Osteoblast (primary cell): ENCODE results near the gene PDZD8. TPM values are rescaled to one million over a fixed set of nuclear protein-coding genes. Genes with fewer than 3 reads are reported as not detected.
A peak's percentile ranks its signal among the peaks of the same experiment; 100 is the strongest.

Source experiments
- DNase-seq: peaks from one replicate; pipeline ENCODE4 v3.0.0; 2011; ENCODE audit warnings: low spot score, mixed read lengths; ENCODE audit not compliant: insufficient read length; ENCODE audit errors: missing footprints
- H2AFZ ChIP-seq: 2 replicates; pipeline ENCODE4 v1.6.0; 2011; ENCODE audit warnings: mild to moderate bottlenecking, low read length
- H3K27ac ChIP-seq: 2 replicates; pipeline ENCODE4 v1.5.1; 2011; ENCODE audit warnings: mild to moderate bottlenecking, low read depth, low read length, moderate library complexity
- H3K27me3 ChIP-seq: 2 replicates; pipeline ENCODE4 v1.6.0; 2012; ENCODE audit warnings: mild to moderate bottlenecking, control low read depth, inconsistent platforms, low read length, moderate library complexity; ENCODE audit not compliant: insufficient read depth
- H3K36me3 ChIP-seq: 2 replicates; pipeline ENCODE4 v1.5.1; 2011; ENCODE audit warnings: mild to moderate bottlenecking, low read length, control low read depth, moderate library complexity; ENCODE audit not compliant: insufficient read depth
- H3K4me1 ChIP-seq: 2 replicates; pipeline ENCODE4 v1.5.1; 2011; ENCODE audit warnings: mild to moderate bottlenecking, low read length, control low read depth, moderate library complexity; ENCODE audit not compliant: insufficient read depth
- H3K4me2 ChIP-seq: 2 replicates; pipeline ENCODE4 v1.6.0; 2011; ENCODE audit warnings: mild to moderate bottlenecking, low read length; ENCODE audit not compliant: insufficient read depth
- H3K4me3 ChIP-seq: fragments of 200-600 bp; sonication (generic); 3 replicates; pipeline ENCODE4 v1.5.1; 2012; ENCODE audit warnings: mild to moderate bottlenecking, low read length, inconsistent platforms; ENCODE audit not compliant: insufficient read depth
- H3K79me2 ChIP-seq: 2 replicates; pipeline ENCODE4 v1.6.0; 2012; ENCODE audit warnings: mild to moderate bottlenecking, low read length, control low read depth, inconsistent platforms; ENCODE audit not compliant: insufficient read depth
- H3K9me3 ChIP-seq: 2 replicates; pipeline ENCODE4 v1.5.1; 2011; ENCODE audit warnings: low read depth, low read length, control low read depth
- H4K20me1 ChIP-seq: 2 replicates; pipeline ENCODE4 v1.6.0; 2012; ENCODE audit warnings: mild to moderate bottlenecking, low read length, control low read depth; ENCODE audit not compliant: insufficient read depth
- CTCF ChIP-seq: IDR thresholded peaks from 2 replicates; pipeline ENCODE4 v1.5.1; 2011; ENCODE audit warnings: mild to moderate bottlenecking, low read depth, low read length, moderate library complexity; ENCODE audit errors: extremely low read depth
- total RNA-seq: library from RNA; depleted of rRNA; stranded (reverse); fragments of >200 nt; gene quantifications from 2 replicates; pipeline ENCODE4 v1.2.3, GENCODE V29; 2012

PDZD8 gene
- total RNA-seq, 1 donor = 35.8 TPM

- no peak for TF ChIP-seq CTCF
- Histone ChIP-seq H3K4me1 (peaks cover 10% of the 10 kb centered on the region), H2AFZ (no peak overlapping the region), H3K27ac (no peak overlapping the region), H4K20me1 (no peaks in the 10 kb centered on the region), H3K9me3 (no peaks in the 10 kb centered on the region), H3K36me3 (no peaks in the 10 kb centered on the region), H3K4me2 (no peak overlapping the region), H3K79me2 (no peaks in the 10 kb centered on the region), H3K27me3 (peaks cover 5% of the 10 kb centered on the region), H3K4me3 (no peak overlapping the region)
- DNase-seq = no peak
Measured at GRCh38 chr10:117417196-117417595, 42.0 kb upstream of the PDZD8 start.

GRCh38 chr10:117413928-117414618 lies 38.8 kb upstream of the PDZD8 start:
- Histone ChIP-seq H3K4me1 (peaks cover 10% of the 10 kb centered on the region), H3K4me2 (no peak overlapping the region), H3K27ac (no peak overlapping the region), H3K36me3 (no peaks in the 10 kb centered on the region), H3K27me3 (peaks cover 7% of the 10 kb centered on the region), H2AFZ (no peak overlapping the region), H4K20me1 (no peaks in the 10 kb centered on the region), H3K79me2 (no peaks in the 10 kb centered on the region), H3K9me3 (no peaks in the 10 kb centered on the region), H3K4me3 (no peak overlapping the region)
- peak; percentile 30 for DNase-seq
- no peak for TF ChIP-seq CTCF

GRCh38 chr10:117412469-117413010 lies 37.3 kb upstream of the PDZD8 start:
- Histone ChIP-seq H3K4me3 (no peak overlapping the region), H3K27me3 (peaks cover 7% of the 10 kb centered on the region), H3K9me3 (no peaks in the 10 kb centered on the region), H3K79me2 (no peaks in the 10 kb centered on the region), H4K20me1 (no peaks in the 10 kb centered on the region), H3K27ac (no peak overlapping the region), H3K36me3 (no peaks in the 10 kb centered on the region), H2AFZ (no peak overlapping the region), H3K4me2 (no peak overlapping the region), H3K4me1 (peaks cover 10% of the 10 kb centered on the region)
- no peak for TF ChIP-seq CTCF
- no peak for DNase-seq

GRCh38 chr10:117411479-117412399 lies 36.5 kb upstream of the PDZD8 start:
- no peak for DNase-seq
- no peak for TF ChIP-seq CTCF
- H3K4me1 ChIP-seq = peaks cover 10% of the 10 kb centered on the region

More at GRCh38 chr10:117411479-117412399, 36.5 kb upstream of the PDZD8 start:
- H3K27me3 ChIP-seq = peaks cover 7% of the 10 kb centered on the region
- no peak overlapping the region for H3K4me2 ChIP-seq
- no peaks in the 10 kb centered on the region for H3K79me2 ChIP-seq
- no peak overlapping the region for H3K27ac ChIP-seq
- no peak overlapping the region for H3K4me3 ChIP-seq
- H4K20me1 ChIP-seq = no peaks in the 10 kb centered on the region
- no peak overlapping the region for H2AFZ ChIP-seq
- H3K36me3 ChIP-seq = no peaks in the 10 kb centered on the region
- no peaks in the 10 kb centered on the region for H3K9me3 ChIP-seq
